NCI-H146 treated with DMSO at 0.1 percent for 48 hours (cell line): ENCODE results near the gene TAS2R31.
"Not testable (repeated sequence)": the region's sequence is repeated elsewhere in the genome, so short reads cannot be mapped to it uniquely, and the experiment has no call there.

ENCODE experiments used
- DNase-seq: peaks from one replicate; lab custom pipeline; 2025; ENCODE audit not compliant: unreplicated experiment; lab: John Stamatoyannopoulos, UW

Gene TAS2R31

GRCh38 chr12:11031307-11031706 lies at the start of gene TAS2R31:
TSS of gene TAS2R31 (minus strand) at chr12:11031407. CDS start at chr12:11031335, 72 bp downstream.
- DNase-seq = no peak

DNA sequence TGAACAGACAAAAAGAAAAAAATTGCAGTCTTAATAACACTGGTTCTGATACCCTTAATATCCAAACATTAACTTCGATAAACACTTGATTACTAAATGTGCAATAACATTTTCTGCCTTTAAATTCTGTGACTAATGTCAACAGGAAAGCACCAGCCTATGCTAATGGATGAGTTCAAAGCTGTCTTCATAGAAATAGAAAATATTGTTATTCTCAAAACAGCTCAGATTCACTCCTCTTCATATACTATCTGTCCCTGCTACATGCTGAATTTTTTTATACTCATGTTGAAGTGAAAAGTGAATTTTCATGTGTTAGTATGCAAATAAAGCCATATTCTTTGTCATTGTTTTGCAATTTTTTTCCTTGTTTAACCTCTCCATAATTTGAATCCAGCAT lies 47.0 kb upstream of the TAS2R31 start:
- no peak for DNase-seq

DNA sequence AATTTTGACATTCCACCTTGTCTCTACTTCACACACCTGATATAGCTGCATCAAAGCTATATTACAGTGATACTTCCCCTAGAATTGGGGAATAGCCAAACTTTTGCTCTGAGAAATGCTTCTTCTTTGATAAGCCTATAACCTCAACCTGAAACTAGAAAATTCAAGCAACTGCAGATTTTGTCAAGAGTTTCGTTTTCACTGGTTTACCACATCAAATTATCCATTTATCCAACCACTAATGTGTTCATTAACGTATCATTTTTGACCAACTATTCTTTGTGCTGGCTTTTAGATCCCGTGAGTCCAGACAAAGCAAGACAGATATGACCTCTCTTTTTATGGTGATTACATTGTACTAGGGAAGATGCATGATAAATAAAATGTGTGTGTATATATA lies 44.4 kb upstream of the TAS2R31 start:
- DNase-seq = no peak

DNA sequence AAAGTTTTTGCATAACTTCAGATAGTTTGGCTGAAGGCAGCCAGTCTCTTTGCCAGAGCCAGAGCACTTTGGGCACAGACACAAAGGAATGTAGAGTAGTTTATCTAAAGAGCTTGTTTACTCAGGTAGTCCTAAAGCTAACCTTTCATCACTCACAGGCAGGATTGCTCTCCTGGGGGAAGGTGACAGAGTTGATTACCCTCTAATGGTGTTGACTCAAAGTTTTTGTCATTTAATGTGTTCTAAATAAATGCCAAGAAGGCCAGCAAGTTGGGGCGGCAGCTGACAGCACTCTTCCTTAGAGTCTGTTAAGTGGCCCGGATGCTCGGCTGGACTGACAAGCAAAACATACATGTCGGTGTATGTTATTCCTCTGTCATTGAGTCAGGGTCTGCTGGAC lies 40.2 kb upstream of the TAS2R31 start:
- no peak for DNase-seq

GRCh38 chr12:11070999-11071398 lies 39.8 kb upstream of the TAS2R31 start:
- no peak for DNase-seq

- DNase-seq = no peak
Observed at GRCh38 chr12:11069854-11070365, 38.7 kb upstream of the TAS2R31 start.

GRCh38 chr12:11067514-11067913 lies 36.3 kb upstream of the TAS2R31 start:
- no peak for DNase-seq

DNA sequence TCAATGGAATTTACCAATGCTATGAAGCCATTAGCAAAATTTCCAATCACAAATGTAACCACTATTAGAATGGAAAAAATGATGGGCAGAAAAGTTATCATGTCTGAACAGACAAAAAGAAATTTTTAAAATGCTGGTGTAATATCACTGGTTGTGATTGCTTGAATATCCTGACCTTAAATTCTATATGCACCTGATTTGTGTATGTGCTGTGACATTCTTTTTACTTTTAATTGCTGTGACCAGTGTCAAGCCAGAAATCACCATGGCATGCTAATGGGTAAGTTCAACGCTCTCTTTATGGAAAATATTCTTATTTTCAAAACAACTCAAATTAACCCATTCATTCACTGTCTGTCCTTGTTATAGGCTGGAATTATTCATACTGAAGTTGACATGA lies 31.0 kb upstream of the TAS2R31 start, which contains the start of gene TAS2R46:
TAS2R46 (minus strand) TSS at position 101 of the 400 bp plus-strand sequence; CDS start at position 101, 0 bp downstream.
- not testable (repeated sequence) for DNase-seq

GRCh38 chr12:11059784-11060183 lies 28.6 kb upstream of the TAS2R31 start:
- DNase-seq = no peak

GRCh38 chr12:11059041-11059440 lies 27.8 kb upstream of the TAS2R31 start:
- DNase-seq = no peak

DNA sequence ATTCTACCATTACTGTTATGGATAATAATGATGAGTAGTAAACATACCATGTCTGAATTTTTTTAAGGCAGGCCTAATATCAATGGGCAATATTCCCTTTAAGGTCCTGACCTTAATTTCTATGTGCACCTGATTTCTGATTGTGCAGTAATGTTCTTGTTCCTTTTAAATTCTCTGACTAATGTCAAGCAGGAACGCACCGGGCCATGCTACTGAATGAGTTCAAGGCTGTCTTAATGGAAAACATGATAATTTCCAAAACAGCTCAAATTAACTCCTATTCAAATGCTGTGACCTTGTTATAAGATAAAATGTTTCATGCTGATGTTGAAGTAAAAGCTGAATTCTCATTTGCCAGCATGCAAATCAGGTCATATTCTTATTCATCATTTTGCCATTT lies 24.1 kb upstream of the TAS2R31 start:
- DNase-seq = no peak

GRCh38 chr12:11049806-11050531 lies 18.8 kb upstream of the TAS2R31 start:
- not testable (repeated sequence) for DNase-seq

- not testable (repeated sequence) for DNase-seq
Observed at GRCh38 chr12:11041366-11041765, 10.2 kb upstream of the TAS2R31 start.

DNA sequence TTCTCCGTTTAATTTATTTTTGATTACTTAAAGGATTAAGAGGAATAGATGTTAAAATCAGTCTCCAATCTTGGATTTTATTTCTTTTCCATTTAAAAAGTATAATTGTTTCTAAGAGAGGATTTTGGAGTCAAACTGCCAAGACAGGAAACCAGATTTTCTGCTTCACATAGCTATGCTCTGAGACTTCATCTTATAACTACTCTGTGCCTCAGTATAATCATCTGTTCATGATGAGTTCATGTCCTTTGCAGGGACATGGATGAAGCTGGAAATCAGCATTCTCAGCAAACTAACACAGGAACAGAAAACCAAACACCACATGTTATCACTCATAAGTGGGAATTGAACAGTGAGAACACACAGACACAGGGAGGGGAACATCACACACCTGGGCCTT lies 9.0 kb upstream of the TAS2R31 start:
- no peak for DNase-seq

DNA sequence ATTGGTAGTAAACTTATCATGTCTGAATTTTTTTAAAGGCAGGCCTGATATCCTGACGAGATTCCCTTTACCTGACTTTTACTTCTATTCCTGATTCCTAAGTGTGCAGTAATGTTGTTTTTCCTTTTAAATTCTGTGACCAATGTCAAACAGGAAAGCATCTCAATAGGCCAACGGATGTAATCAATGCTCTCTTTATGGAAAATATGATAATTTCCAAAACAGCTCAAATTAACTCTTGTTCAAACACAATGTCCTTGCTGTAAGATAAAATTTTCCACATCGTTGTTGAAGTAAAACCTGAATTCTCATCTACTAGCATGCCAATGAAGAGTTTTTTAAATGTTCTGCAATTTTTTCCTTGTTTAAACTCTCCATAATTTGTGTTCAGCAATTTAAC lies 8.0 kb upstream of the TAS2R31 start:
- DNase-seq = no peak

GRCh38 chr12:11033959-11034358 lies 2.8 kb upstream of the TAS2R31 start:
- not testable (repeated sequence) for DNase-seq

DNA sequence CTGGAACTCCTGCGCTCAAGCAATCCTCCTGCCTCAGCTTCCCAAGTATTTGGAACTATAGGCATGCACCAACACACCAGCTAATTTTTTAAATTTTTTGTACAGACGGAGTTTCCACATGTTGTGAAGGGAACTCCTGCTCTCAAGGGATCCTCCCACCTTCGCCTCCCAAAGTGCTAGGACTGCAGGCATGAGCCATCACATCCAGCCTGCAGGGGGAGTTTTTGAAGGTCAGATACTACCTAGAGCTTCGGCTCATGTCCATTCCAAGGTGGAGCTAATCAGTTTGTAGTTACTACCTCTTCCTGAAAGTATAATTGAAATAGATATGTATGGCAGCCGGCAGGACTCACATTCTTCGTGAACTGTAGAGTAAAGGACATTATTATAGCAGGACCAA lies 5.1 kb downstream of the TAS2R31 start:
- no peak for DNase-seq

DNA sequence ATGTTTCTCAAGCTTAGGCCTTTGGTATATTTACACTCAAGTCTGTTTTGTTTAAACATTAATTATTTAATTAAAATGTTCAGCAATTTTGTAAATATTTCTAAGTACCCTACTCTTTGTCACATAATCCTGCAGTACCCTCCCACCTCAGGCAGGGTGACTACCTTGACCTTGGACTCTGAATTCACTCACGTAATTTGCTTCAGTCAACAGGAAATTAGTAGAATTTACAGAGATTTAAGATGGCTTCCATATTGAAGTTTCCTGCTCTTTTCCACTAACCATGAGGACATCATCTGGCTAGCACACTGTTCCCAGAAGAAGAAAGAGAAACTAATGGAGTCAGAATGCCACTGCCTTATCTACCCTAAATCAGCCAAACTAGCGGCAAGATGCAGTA lies 7.8 kb downstream of the TAS2R31 start:
- DNase-seq = no peak

DNA sequence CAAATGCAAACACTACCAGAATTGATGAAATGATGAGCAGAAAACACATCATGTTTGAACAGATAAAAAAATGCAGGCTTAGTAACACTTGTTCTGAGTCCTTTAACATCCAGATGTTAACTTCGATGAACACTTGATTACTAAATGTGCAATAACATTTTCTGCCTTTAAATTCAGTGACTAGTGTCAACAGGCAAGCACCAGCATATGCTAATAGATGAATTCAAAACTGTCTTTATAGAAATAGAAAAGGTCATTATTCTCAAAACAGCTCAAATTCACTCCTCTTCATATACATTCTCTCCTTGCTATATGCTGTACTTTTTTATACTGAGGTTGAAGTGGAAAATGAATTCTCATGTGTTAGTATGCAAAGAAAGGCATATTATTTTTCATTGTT lies 8.7 kb downstream of the TAS2R31 start, which contains the start of gene TAS2R19:
TAS2R19 (minus strand) TSS at position 101 of the 400 bp plus-strand sequence; CDS start at position 52, 49 bp downstream.
- DNase-seq = no peak

DNA sequence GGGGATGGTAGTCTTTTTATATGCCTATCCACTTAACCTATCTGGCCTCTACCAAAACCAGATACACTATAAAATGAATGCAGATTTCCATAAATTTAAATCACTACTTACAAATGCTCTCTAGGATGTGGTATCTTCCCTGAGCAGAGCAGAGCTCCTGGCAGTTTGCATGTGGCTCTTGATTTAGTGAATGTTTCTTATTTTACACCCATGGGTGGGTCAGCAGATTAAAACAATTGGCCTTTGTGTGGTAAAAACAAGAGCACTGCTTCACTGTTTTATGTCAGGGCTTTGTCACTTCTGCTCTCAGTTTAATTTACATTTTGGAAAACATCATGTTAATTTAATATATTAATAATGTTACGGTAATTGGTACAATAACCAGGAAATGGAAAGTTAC lies 14.3 kb downstream of the TAS2R31 start:
- no peak for DNase-seq

DNA sequence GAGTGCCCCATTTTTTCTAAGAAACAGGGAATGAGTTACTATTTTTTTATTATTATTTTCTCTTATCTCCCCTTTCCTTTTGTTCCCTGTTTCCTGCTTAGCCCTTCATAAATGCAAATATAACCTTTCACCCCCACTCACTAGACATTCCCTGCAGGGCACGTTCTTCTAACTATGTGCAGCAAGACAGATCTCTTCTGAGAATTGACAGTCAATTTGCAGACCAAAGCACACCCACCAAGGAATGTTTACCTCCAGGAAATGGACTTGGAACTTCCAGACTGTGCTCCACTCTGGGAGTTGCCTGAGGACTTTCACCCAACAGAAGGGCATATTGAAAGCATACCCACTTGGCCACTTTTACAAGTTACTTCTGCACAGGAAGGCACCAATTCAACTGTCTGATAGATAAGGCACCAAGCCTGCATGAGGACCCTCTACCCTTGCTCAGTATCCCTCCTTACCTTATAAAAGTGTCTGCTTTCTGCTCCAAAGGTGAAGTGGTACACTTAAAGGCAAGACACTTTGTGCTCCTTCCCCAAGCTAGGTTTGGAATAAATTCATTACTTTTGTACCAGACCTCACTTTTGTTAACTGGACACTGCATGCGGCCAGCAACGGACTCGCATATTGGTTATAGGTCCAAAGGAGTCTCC lies 15.3 kb downstream of the TAS2R31 start:
- no peak for DNase-seq

GRCh38 chr12:11014234-11014633 lies 17.0 kb downstream of the TAS2R31 start:
- no peak for DNase-seq
